Measurements from ENCODE around the gene C1orf53.

- TF ChIP-seq, protein P1, sequence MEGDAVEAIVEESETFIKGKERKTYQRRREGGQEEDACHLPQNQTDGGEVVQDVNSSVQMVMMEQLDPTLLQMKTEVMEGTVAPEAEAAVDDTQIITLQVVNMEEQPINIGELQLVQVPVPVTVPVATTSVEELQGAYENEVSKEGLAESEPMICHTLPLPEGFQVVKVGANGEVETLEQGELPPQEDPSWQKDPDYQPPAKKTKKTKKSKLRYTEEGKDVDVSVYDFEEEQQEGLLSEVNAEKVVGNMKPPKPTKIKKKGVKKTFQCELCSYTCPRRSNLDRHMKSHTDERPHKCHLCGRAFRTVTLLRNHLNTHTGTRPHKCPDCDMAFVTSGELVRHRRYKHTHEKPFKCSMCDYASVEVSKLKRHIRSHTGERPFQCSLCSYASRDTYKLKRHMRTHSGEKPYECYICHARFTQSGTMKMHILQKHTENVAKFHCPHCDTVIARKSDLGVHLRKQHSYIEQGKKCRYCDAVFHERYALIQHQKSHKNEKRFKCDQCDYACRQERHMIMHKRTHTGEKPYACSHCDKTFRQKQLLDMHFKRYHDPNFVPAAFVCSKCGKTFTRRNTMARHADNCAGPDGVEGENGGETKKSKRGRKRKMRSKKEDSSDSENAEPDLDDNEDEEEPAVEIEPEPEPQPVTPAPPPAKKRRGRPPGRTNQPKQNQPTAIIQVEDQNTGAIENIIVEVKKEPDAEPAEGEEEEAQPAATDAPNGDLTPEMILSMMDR (conservative IDR thresholded peaks at IDR 0.05; ENCODE audit: low read length): no peak
- no peak for TF ChIP-seq EZH2phosphoT487 (IDR thresholded peaks at IDR 0.05; ENCODE audit: borderline replicate concordance, low read depth, low read length)
Measured at GRCh38 chr1:197916500-197916983, 14.1 kb downstream of the C1orf53 start.

Data from OCI-LY7 (cell line).